Activated T-cell treated with anti-CD3 and anti-CD28 coated beads, Interleukin-2, amount 50 U/mL, for 24 hours (primary cell): ENCODE results near the gene TBC1D22A.

Source experiments
- DNase-seq: peaks from one replicate; pipeline ENCODE4 v3.0.0-alpha.2; 2020
- H3K27ac Mint-ChIP-seq: 2 replicates; pipeline ENCODE4 v1.8.0; 2020; ENCODE audit warnings: mild to moderate bottlenecking, mixed read lengths
- H3K27me3 Mint-ChIP-seq: 2 replicates; pipeline ENCODE4 v1.8.0; 2020; ENCODE audit warnings: mixed read lengths
- H3K36me3 Mint-ChIP-seq: 2 replicates; pipeline ENCODE4 v1.8.0; 2020; ENCODE audit warnings: low read depth, mixed read lengths
- H3K4me1 Mint-ChIP-seq: 2 replicates; pipeline ENCODE4 v1.8.0; 2020; ENCODE audit warnings: low read depth, mixed read lengths
- H3K4me3 Mint-ChIP-seq: 2 replicates; pipeline ENCODE4 v1.8.0; 2020; ENCODE audit warnings: mild to moderate bottlenecking, moderate library complexity, mixed read lengths
- H3K9me3 Mint-ChIP-seq: 2 replicates; pipeline ENCODE4 v1.8.0; 2020; ENCODE audit warnings: mixed read lengths

TBC1D22A gene

GRCh38 chr22:46894851-46895640 is 132.6 kb downstream of the TBC1D22A start:
- no peak overlapping the region for H3K27ac Mint-ChIP-seq
- peaks cover 14% of the 10 kb centered on the region for H3K4me1 Mint-ChIP-seq
- no peaks in the 10 kb centered on the region for H3K27me3 Mint-ChIP-seq
- H3K4me3 Mint-ChIP-seq = no peak overlapping the region
- no peak for DNase-seq
- peaks cover 81% of the 10 kb centered on the region for H3K36me3 Mint-ChIP-seq
- no peaks in the 10 kb centered on the region for H3K9me3 Mint-ChIP-seq

- no peak for DNase-seq
- Mint-ChIP-seq H3K27me3 (no peaks in the 10 kb centered on the region), H3K36me3 (peaks cover 79% of the 10 kb centered on the region)
Measured at GRCh38 chr22:46895753-46896152, 133.3 kb downstream of the TBC1D22A start.

GRCh38 chr22:46896166-46896565 is 133.7 kb downstream of the TBC1D22A start:
- H3K27me3 Mint-ChIP-seq = no peaks in the 10 kb centered on the region
- H3K36me3 Mint-ChIP-seq = peaks cover 78% of the 10 kb centered on the region
- H3K4me3 Mint-ChIP-seq = no peak overlapping the region
- H3K4me1 Mint-ChIP-seq = peaks cover 15% of the 10 kb centered on the region
- no peak for DNase-seq
- no peaks in the 10 kb centered on the region for H3K9me3 Mint-ChIP-seq
- H3K27ac Mint-ChIP-seq = no peak overlapping the region

More at GRCh38 chr22:46895753-46896152, 133.3 kb downstream of the TBC1D22A start:
- Mint-ChIP-seq H3K4me3 (no peak overlapping the region), H3K4me1 (peaks cover 15% of the 10 kb centered on the region), H3K27ac (no peak overlapping the region), H3K9me3 (no peaks in the 10 kb centered on the region)

DNA sequence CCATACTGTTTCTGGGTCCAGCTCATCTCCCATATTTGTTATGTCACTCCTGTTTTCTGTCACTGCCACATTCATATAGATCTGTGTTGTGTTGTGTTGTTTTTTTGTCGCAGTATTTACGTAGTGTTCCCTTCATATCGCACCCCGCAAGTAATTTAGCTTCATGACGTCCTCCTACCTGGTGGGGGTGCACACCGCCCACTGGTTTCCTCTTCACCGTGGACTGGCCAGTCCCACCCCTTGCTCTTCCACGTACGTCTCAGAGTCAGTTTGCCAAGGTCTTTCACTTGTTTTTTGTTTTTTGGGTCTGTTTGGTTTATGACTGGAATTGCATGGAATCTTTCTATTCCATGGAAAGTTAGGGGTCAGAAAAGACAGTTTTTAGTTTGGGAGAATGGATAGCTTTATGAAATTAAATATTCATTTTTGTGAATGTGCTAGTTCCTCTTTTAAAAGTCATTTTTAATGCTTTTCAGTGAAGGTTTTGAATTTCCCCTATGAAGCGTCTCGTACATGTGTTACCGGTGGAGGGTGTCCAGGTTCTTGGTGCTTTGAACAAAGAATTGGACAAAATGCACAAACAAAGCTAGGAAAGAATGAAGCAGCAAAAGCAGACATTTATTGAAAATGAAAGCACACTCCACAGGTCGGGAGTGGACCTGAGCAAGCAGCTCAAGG is 134.3 kb downstream of the TBC1D22A start:
- H3K27ac Mint-ChIP-seq = no peak overlapping the region
- H3K27me3 Mint-ChIP-seq = no peaks in the 10 kb centered on the region
- peaks cover 15% of the 10 kb centered on the region for H3K4me1 Mint-ChIP-seq
- no peak overlapping the region for H3K4me3 Mint-ChIP-seq
- no peak for DNase-seq
- H3K36me3 Mint-ChIP-seq = peaks cover 79% of the 10 kb centered on the region
- no peaks in the 10 kb centered on the region for H3K9me3 Mint-ChIP-seq

- Mint-ChIP-seq H3K4me1 (peaks cover 15% of the 10 kb centered on the region), H3K27ac (no peak overlapping the region), H3K27me3 (no peaks in the 10 kb centered on the region), H3K36me3 (peaks cover 79% of the 10 kb centered on the region), H3K4me3 (no peak overlapping the region), H3K9me3 (no peaks in the 10 kb centered on the region)
- no peak for DNase-seq
Measured at GRCh38 chr22:46897246-46897623, 134.8 kb downstream of the TBC1D22A start.

GRCh38 chr22:46900549-46900948 is 138.1 kb downstream of the TBC1D22A start:
- no peaks in the 10 kb centered on the region for H3K9me3 Mint-ChIP-seq
- H3K36me3 Mint-ChIP-seq = peaks cover 66% of the 10 kb centered on the region
- H3K27me3 Mint-ChIP-seq = no peaks in the 10 kb centered on the region
- H3K27ac Mint-ChIP-seq = no peak overlapping the region
- DNase-seq = no peak
- H3K4me3 Mint-ChIP-seq = no peak overlapping the region
- peaks cover 13% of the 10 kb centered on the region for H3K4me1 Mint-ChIP-seq

- H3K27ac Mint-ChIP-seq = no peak overlapping the region
- no peak for DNase-seq
- H3K9me3 Mint-ChIP-seq = no peaks in the 10 kb centered on the region
- peaks cover 52% of the 10 kb centered on the region for H3K36me3 Mint-ChIP-seq
- peaks cover 5% of the 10 kb centered on the region for H3K4me1 Mint-ChIP-seq
- no peaks in the 10 kb centered on the region for H3K27me3 Mint-ChIP-seq
- no peak overlapping the region for H3K4me3 Mint-ChIP-seq
Measured at GRCh38 chr22:46902436-46902835, 140.0 kb downstream of the TBC1D22A start.

GRCh38 chr22:46902998-46903916 is 140.8 kb downstream of the TBC1D22A start:
- Mint-ChIP-seq H3K27me3 (no peaks in the 10 kb centered on the region), H3K4me1 (peaks cover 9% of the 10 kb centered on the region), H3K9me3 (no peaks in the 10 kb centered on the region), H3K4me3 (no peak overlapping the region), H3K27ac (no peak overlapping the region), H3K36me3 (peaks cover 59% of the 10 kb centered on the region)
- no peak for DNase-seq

DNA sequence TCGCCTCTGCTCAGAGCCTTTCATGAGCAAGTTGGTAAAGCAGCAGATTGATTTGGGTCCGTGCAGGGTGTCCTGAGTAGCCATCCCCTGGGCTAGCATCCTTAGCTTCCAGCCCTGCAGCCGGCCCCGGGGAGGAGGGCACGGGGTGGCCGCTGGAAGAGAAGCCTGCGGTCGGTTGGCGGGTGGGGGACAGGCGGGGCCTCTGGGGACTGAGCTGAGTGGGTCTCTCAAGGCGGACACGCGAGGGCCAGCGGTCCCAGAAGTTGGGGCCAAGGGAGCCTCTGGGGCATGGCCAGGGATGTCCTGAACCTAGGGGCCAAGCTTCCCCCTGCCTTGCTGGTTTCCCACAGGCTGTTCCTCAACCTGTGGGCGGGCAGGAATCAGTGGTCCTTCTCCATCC is 143.0 kb downstream of the TBC1D22A start:
- H3K4me3 Mint-ChIP-seq = no peak overlapping the region
- no peaks in the 10 kb centered on the region for H3K9me3 Mint-ChIP-seq
- H3K27ac Mint-ChIP-seq = no peak overlapping the region
- no peaks in the 10 kb centered on the region for H3K27me3 Mint-ChIP-seq
- no peak for DNase-seq
- H3K36me3 Mint-ChIP-seq = peaks cover 59% of the 10 kb centered on the region
- peaks cover 6% of the 10 kb centered on the region for H3K4me1 Mint-ChIP-seq

GRCh38 chr22:46905834-46906233 is 143.4 kb downstream of the TBC1D22A start:
- H3K9me3 Mint-ChIP-seq = no peaks in the 10 kb centered on the region
- H3K4me1 Mint-ChIP-seq = peaks cover 5% of the 10 kb centered on the region
- no peak overlapping the region for H3K27ac Mint-ChIP-seq
- no peak for DNase-seq
- no peaks in the 10 kb centered on the region for H3K27me3 Mint-ChIP-seq
- no peak overlapping the region for H3K4me3 Mint-ChIP-seq
- peaks cover 63% of the 10 kb centered on the region for H3K36me3 Mint-ChIP-seq

DNA sequence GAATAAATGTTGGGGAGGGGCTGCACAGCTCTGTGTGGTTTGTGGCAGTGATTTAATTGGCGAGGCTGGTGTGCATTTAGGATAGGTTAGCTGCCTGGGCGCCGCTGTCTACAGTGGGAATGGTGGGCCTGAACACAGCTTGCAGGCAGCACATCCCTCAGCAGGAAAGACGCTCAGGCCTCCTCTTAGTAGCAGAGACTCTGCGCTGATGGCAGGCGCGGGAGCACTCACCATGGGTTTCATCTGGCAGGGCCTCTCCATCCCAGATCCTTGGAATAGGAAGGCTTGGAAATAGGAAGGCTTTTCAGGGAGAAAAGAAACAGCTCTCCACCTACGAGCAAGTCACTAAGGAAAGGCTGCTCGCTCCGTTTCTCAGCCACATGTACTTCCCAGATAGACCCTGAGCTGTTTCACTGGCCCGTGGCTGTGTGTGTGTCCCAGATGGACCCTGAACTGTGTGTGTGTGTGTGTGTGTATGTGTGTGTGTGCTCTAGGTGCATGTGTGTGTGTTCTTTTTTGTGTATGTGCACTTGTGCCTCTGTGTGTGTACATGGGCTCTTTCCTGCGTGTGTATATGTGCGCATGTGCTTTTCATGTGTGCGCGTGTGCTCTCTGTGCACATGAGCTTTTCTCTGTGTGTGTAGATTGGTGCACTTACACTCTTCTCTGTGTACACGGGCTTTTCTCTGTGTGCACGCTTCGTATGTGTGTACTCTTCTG is 144.0 kb downstream of the TBC1D22A start:
- Mint-ChIP-seq H3K4me1 (peaks cover 5% of the 10 kb centered on the region), H3K9me3 (no peaks in the 10 kb centered on the region), H3K27ac (no peak overlapping the region), H3K36me3 (peaks cover 63% of the 10 kb centered on the region), H3K27me3 (no peaks in the 10 kb centered on the region), H3K4me3 (no peak overlapping the region)
- DNase-seq = no peak

GRCh38 chr22:46907241-46908215 is 145.1 kb downstream of the TBC1D22A start:
- H3K9me3 Mint-ChIP-seq = no peaks in the 10 kb centered on the region
- peaks cover 55% of the 10 kb centered on the region for H3K36me3 Mint-ChIP-seq
- H3K27ac Mint-ChIP-seq = peak overlapping the region; percentile 65
- peaks cover 5% of the 10 kb centered on the region for H3K4me1 Mint-ChIP-seq
- H3K27me3 Mint-ChIP-seq = no peaks in the 10 kb centered on the region
- DNase-seq = no peak
- no peak overlapping the region for H3K4me3 Mint-ChIP-seq

DNA sequence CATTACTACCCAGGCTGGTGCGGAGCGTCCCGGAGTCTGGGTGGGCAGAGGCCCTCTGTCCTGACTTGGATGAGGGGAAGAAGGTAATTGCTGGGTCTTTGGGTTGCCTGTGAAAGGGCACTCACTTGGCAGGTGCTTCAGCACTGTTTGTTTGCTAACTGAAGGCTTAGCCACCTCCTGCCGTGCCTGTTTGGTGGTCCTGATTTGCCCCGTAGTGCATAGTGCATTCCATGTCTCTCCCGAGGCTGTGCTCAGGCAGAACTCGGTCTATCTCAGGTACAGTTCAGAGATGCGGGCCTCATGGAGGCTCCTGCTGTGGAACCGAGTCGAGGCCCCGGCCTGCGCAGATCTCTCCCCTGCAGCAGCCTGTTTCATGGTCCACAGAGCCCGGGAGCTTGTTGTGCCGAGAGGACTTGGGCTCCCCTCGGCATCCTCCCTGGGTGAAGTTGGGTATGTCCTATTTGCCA is 146.2 kb downstream of the TBC1D22A start:
- Mint-ChIP-seq H3K36me3 (peaks cover 56% of the 10 kb centered on the region), H3K27ac (no peak overlapping the region), H3K4me1 (peaks cover 5% of the 10 kb centered on the region), H3K27me3 (no peaks in the 10 kb centered on the region), H3K4me3 (no peak overlapping the region), H3K9me3 (no peaks in the 10 kb centered on the region)
- DNase-seq = no peak
